GM10847 (cell line): Measurements from ENCODE around the gene THAP3.

ENCODE experiments used
- POLR2A ChIP-seq: IDR thresholded peaks from 2 replicates; pipeline ENCODE4 v1.6.1; 2011; ENCODE audit not compliant: insufficient read length; ENCODE audit errors: extremely low read depth

Gene THAP3

DNA sequence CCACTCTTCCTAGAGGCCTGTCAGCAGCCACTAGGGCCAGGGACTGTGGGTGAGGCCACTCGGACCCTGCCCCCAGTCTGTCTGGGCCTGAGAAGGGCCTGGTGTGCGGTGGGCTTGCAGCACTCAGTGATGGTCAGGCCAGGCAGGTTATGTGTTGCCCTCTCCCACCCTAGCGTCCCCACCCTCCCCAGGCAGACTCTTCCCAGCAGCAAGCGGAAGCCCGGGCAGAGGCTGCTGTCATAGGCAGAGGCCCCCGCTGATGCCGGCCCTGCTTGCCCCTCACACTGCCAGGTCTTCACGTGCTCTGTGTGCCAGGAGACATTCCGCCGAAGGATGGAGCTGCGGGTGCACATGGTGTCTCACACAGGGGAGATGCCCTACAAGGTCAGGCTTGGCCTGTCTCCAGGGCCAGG is 38.3 kb upstream of the THAP3 start:
- TF ChIP-seq POLR2A = no peak

- no peak for TF ChIP-seq POLR2A
These were observed 37.2 kb upstream of the THAP3 start for GRCh38 chr1:6587261-6588005.

GRCh38 chr1:6588128-6588892 is 36.4 kb upstream of the THAP3 start:
- no peak for TF ChIP-seq POLR2A

- no peak for TF ChIP-seq POLR2A
These were observed 35.7 kb upstream of the THAP3 start for GRCh38 chr1:6588893-6589520.

DNA sequence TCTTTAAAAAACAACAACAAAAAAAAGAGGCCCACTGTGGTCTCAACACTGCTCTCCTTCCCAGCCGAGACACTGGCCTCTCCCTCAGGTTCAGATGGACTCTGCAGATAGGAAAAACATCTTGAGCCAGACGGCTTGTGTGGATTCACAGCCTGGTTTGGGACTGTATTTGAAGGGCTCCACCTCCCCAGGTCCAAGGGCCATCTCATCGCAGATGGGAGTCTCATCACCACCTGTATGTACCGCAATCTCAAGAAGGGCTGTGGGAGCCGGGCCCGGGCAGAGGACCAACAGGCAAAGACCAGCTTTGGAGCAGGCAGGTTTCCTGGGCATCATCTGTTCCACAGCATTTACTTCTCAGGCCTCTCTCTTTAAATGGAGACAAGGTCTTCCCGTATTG is 34.6 kb upstream of the THAP3 start:
- TF ChIP-seq POLR2A = no peak

DNA sequence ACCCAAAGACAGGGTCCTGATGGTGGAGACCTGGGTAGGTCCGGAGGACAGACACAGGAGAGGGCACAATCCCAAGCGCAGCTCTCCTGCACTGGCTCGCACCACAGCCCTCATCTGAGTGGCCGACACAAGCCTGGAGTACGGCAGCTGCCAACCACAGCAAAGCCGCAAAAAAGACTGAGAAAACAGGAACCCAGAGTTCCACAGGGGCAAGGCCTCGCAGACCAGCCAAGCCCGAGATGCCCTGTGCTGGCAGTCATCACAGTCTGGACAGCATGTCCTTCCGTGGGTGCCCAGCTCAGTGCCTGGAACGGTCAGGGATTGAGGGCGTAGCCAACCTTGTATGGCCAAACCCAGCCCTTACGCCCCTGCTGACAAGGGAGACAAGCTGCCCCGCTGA is 33.4 kb upstream of the THAP3 start:
- no peak for TF ChIP-seq POLR2A

DNA sequence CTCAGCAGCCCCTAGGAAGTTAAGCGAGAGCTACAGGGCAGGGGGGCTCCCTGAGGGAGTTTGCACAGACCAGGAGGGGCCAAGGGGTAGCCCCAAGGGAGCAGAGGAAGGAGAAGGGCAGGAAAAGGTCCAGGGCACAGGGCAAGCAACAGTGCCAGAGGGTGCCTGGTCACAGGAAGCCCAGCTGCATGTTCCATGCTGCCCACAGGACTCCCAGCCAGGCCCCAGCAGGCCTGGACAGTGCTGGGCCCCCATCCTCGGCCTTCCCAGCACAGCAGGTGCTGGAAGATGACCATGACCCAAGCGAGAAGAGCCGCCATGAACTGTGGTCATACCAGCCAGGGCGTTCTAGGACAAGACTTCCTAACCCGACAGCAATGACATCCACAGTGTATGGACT is 33.0 kb upstream of the THAP3 start:
- TF ChIP-seq POLR2A = no peak

DNA sequence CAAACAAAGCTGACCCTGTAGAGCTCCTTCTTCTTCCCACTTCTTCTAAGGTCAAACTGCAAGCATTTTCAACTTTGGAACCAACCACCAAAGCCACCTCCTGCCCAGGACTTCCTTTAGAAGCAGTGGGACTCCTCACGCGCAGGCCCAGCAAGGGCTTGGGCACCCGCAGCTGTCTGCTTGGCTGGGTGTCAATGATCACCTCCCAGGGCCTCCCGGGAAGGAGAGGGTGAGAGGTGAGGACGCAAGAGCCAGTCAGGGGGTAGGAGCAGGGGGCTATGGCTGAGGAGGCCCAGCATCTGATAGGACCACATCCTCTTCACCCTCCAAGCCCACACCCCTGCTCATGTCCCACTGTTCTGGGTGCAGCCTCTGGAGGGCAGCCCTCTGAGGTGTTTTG is 32.2 kb upstream of the THAP3 start:
- no peak for TF ChIP-seq POLR2A

DNA sequence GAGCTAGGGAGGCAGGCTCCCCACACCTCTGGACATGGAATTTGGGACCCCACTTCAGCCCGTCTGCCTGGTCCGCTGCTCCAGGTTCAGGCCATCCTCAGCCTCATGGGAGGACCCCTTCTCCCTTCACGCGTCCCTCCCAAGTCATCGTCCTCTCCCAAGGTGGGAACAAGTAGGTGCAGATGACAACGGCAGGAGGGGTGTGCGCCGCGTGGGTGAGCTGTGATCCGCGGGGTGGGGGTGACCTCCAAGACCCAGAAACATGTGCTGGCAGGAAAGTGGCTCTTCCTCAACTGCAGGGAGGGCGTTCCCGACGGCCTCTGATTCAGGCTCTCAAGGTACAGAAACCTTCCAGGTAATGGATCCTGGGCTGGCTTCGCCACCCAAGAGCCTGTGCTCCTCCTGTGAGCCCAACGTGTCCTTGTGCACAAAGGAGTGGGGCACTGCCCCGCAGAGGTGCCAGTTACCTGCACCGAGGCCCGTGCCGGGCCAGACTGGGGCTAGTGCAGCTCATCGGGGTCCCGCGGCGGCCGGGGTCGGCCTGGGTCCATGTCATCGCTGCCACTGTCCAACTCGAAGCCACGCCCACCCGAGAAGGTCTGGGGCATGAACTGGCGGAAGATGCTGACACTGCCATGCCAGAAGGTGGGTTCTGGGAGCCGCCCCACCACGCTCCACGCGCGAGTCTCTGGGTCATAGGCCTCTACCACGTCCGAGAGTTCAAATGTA is 31.6 kb upstream of the THAP3 start:
- TF ChIP-seq POLR2A = no peak

- no peak for TF ChIP-seq POLR2A
These were observed 30.9 kb upstream of the THAP3 start for GRCh38 chr1:6593810-6594209.

GRCh38 chr1:6594977-6595740 is 29.5 kb upstream of the THAP3 start:
- TF ChIP-seq POLR2A = no peak

DNA sequence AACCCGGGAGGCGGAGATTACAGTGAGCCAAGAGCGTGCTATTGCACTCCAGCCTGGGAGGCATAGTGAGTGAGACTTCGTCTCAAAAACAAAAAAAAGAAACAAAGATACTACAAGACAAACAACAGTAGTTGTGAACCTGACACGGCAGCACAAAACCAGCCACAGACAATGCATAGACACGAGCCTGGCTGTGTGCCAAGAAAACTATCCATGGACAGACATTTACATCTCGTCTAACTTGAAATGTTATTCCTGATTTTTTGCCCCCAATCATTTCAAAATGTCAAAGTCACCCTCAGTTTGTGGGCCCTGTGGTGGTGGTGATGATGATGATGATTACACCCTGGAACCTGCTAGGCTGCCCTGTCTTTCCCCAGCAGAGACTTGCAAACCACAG is 28.3 kb upstream of the THAP3 start:
- no peak for TF ChIP-seq POLR2A

DNA sequence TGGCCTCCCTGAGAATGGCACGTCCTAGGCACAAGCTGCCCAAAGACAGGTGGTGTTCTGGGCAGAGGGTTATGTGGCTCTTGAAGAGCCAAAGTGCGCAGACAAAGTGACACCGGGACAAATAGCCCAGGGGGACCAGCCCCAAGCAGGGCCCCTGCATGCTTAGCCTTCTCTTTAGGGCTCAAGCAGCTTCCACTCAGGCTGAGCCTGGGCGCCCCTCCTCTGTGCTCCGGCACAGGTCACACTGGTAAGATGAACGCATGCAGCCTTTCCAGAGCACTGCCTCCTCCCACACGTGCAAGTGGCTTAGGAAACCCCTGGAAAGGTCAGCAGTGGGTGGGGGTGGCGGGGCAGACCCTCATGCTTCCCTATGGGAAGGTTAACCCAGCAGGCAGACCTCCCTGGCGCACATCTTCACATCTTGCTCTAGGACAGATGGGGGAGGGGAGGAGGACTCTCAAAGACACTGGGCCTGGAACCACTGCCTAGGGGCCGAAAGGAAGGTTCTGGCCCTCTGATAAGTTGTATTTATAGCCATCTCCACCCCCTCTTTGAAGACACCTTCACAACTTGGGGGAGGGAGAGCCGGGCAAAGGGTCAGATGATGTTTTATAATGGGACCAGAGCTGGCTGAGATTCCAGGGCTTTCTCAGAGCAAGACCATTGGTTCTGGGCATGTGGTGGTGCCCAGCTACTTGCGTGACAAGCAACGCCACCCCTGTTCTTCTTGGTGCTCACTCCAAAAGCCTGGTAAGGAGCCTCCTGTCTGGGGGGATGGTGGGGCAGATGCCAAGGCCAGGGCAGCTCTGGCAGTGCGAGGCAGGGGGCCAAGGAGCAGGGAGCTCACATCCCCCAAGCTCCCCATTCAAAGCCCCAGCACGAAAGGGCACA is 27.5 kb upstream of the THAP3 start:
- TF ChIP-seq POLR2A = no peak

- no peak for TF ChIP-seq POLR2A
These were observed 26.9 kb upstream of the THAP3 start for GRCh38 chr1:6597777-6598131.
